ENCODE measurements around the gene MSH5. TPM values are rescaled to one million over a fixed set of nuclear protein-coding genes. Genes with fewer than 3 reads are reported as not detected.

Gene MSH5
- total RNA-seq = 10 to 100 TPM; 14.1 to 29.9 (median 29.7) TPM
- long read RNA-seq, donor 1, partial matches to known transcripts = 0 of 1 reads
- long read RNA-seq, donor 1, other reads (novel, unspliced or antisense) = 1 of 1 reads
- long read RNA-seq, donor 2, partial matches to known transcripts = 0 of 1 reads
- long read RNA-seq, donor 2, other reads (novel, unspliced or antisense) = 1 of 1 reads

DNA sequence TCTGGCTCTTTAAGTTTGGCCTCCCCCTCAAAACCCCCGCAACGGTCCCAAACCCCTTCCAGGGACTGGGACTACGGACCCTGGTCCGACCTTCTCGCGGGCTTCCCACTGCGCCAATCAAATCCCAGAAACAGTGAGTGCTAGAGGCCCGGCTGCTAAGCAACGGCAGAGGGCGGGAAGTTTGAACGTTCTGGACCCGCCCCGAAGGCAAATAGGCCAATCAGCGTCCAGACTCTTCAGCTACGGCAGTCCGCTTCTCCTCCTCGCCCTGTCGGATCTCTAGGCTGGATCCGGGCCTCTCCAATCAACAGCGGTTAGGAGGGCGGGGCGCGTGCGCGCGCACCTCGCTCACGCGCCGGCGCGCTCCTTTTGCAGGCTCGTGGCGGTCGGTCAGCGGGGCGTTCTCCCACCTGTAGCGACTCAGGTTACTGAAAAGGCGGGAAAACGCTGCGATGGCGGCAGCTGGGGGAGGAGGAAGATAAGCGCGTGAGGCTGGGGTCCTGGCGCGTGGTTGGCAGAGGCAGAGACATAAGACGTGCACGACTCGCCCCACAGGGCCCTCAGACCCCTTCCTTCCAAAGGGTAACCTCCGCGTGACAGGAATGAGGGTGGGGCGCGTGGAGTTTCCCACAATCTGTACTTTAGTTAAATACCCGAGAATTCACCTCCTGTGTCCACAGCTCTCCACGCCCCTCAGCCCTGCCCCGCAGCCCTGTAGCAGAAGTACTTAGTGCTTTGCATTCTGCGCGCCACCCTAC is at the start of gene MSH5:
TSS of gene MSH5 (plus strand) at position 367 of the 758 bp plus-strand sequence. CDS start 462 bp downstream, outside the sequence.
- H3K4me1 ChIP-seq (ENCODE audit: low read depth) = peaks cover 23% of the 10 kb centered on the region
- TF ChIP-seq, protein P1, sequence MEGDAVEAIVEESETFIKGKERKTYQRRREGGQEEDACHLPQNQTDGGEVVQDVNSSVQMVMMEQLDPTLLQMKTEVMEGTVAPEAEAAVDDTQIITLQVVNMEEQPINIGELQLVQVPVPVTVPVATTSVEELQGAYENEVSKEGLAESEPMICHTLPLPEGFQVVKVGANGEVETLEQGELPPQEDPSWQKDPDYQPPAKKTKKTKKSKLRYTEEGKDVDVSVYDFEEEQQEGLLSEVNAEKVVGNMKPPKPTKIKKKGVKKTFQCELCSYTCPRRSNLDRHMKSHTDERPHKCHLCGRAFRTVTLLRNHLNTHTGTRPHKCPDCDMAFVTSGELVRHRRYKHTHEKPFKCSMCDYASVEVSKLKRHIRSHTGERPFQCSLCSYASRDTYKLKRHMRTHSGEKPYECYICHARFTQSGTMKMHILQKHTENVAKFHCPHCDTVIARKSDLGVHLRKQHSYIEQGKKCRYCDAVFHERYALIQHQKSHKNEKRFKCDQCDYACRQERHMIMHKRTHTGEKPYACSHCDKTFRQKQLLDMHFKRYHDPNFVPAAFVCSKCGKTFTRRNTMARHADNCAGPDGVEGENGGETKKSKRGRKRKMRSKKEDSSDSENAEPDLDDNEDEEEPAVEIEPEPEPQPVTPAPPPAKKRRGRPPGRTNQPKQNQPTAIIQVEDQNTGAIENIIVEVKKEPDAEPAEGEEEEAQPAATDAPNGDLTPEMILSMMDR (IDR thresholded peaks at IDR 0.05) = no peak
- peak; percentile 98 to 99 (median 98) for DNase-seq
- no peaks in the 10 kb centered on the region for H3K36me3 ChIP-seq (ENCODE audit: low read depth)
- peak within 1 kb of the TSS; percentile 20 for H3K4me3 ChIP-seq
- intact Hi-C loops (cut with DNase I, micrococcal nuclease) = no loop called here
- no peaks in the 10 kb centered on the region for H3K9me3 ChIP-seq
- ATAC-seq = peak; percentile 76

DNA sequence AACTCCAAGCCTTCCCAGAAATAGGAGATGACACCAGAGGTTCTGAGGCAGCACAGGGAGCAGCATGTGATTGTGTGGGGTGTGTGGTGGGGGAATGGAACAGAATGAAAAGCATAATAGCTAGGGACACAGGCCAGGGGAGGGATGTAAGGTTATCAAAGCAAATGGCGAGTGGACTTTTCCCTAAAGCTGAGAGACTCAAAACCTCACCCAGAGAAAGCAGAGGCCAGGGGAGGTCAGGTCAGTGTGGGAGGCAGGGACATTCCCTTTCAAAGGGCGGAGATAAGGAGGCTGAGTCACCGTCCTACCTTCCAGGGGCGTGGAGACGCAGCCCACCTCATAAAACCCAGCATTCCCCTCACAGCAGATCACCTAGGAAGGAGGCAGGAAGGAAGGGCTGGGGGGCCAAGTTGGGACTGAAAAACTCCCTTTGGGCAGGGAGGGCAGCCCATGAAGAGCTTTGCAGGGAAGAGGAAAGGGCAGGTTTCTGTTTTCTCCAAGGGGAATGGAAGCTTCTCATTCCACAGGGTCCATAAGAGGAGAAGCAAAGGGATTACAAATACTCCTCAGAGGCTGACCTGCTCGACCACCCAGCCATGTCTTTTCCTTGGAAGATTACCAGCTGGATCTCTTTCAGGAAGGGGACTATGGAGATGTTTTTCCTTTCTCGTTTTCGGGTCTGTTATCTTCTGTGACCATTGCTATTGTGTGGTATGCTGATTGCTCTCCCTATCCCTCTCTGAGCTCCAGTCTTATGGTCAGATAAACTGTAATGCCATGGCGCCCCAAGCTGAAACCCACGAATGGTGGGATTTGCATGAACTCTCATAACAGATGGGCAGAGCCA is 49.4 kb upstream of the MSH5 start:
- Histone ChIP-seq H3K9me3 (no peaks in the 10 kb centered on the region), H3K36me3 (ENCODE audit: low read depth) (peaks cover 13% of the 10 kb centered on the region), H3K4me3 (no peak overlapping the region), H3K4me1 (ENCODE audit: low read depth) (no peaks in the 10 kb centered on the region)
- ATAC-seq (peak; percentile 91), DNase-seq (peak in 1 of 3 donors; percentile 31)
- intact Hi-C loops (cut with DNase I, micrococcal nuclease) = no loop called here
- TF ChIP-seq, protein P1 (IDR thresholded peaks at IDR 0.05) = no peak

DNA sequence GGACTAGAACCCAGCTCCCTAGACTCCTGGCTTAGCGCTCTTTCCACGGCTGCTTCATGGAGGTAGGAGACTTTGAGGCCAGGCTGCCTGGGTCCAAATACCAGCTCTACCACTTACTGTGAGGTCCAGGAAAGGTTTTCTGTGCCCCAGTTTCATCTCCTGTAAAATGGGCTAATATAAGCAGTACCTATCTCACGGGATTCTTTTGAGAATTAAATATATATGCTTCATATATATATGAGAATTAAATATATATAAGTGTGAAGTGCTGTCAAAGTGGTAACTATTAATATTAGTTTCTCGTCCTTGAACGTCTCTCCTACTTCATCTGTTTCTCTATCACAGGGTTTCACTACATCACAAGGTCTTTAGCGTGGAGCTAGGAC is 48.7 kb upstream of the MSH5 start:
- H3K9me3 ChIP-seq = no peaks in the 10 kb centered on the region
- no peak overlapping the region for H3K4me3 ChIP-seq
- no peak for ATAC-seq
- H3K4me1 ChIP-seq (ENCODE audit: low read depth) = no peaks in the 10 kb centered on the region
- peaks cover 13% of the 10 kb centered on the region for H3K36me3 ChIP-seq (ENCODE audit: low read depth)
- TF ChIP-seq, protein P1 (IDR thresholded peaks at IDR 0.05) = no peak
- intact Hi-C loops (cut with DNase I, micrococcal nuclease) = no loop called here
- DNase-seq = no peak

DNA sequence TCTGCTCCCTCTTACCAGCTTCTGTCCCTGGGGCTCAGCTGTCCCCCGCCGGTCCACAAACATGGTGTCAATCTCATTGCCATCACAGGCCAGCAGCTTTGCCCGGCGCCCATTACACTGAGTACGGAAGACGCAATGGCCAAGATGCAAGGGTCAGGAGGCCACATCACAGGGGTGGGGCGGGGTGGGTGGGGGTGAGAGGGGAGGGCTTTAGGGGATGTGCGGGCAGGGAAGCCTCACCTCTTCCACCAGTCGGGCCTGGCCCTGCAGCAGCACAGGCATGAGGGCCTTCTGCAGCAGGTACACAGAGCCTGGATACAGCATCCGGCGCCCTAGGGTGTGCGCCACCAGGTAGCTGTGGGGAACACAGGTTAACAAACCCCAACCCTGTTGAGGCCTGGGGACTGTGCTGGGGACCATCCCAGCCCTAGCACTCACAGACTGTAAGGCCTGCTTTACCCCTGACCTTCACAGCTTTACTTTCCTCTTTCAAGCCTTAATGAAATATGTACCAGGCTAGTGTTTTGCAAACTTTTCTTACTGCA is 48.2 kb upstream of the MSH5 start:
- no peaks in the 10 kb centered on the region for H3K9me3 ChIP-seq
- no peak for ATAC-seq
- TF ChIP-seq, protein P1 (IDR thresholded peaks at IDR 0.05) = no peak
- DNase-seq = no peak
- intact Hi-C loops (cut with DNase I, micrococcal nuclease) = no loop called here
- no peaks in the 10 kb centered on the region for H3K4me1 ChIP-seq (ENCODE audit: low read depth)
- peaks cover 11% of the 10 kb centered on the region for H3K36me3 ChIP-seq (ENCODE audit: low read depth)
- no peak overlapping the region for H3K4me3 ChIP-seq

DNA sequence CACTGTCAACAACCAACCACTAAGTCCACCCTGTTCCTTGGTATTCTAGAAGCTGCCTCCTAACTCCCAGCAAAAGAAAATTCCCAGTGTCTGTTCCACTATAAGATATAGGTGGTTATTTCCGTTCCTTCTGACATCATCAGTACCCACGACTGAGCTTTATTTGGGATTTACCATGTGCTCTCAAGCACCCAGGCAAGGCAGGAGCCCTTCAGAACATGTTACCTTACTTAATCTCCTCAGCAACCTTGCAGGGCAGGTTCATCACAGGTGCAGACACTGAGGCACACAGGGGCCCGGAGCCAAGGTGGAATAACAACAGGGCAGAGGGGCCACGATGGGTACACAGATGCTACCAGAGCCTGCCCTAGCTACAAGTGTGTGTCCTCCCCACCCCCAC is 47.5 kb upstream of the MSH5 start:
- peaks cover 7% of the 10 kb centered on the region for H3K36me3 ChIP-seq (ENCODE audit: low read depth)
- ATAC-seq = no peak

More for the DNA sequence above, 47.5 kb upstream of the MSH5 start:
- TF ChIP-seq, protein P1 (IDR thresholded peaks at IDR 0.05) = no peak
- H3K4me3 ChIP-seq = no peak overlapping the region
- H3K9me3 ChIP-seq = no peaks in the 10 kb centered on the region
- DNase-seq = no peak
- intact Hi-C loops (cut with DNase I, micrococcal nuclease) = no loop called here
- H3K4me1 ChIP-seq (ENCODE audit: low read depth) = no peaks in the 10 kb centered on the region

Measured in mucosa of descending colon (tissue), 3 donors.